BLaER1 treated with 17β-estradiol and CSF1 and Interleukin-3, amounts not matched to agents 10 nM and 100 nM (cell line): ENCODE results near the gene RIOK3.
A peak's percentile ranks its signal among the peaks of the same experiment; 100 is the strongest.

Experiments used
- H3K27ac ChIP-seq, 11 experiments: shearing (Covaris generic); formaldehyde crosslinking; 2 replicates each; pipeline ENCODE4 v1.8.1; 2022
- H3K27me3 ChIP-seq, 11 experiments: shearing (Covaris generic); formaldehyde crosslinking; 2 replicates each; pipeline ENCODE4 v1.8.1; 2022
- H3K36me3 ChIP-seq, 11 experiments: shearing (Covaris generic); formaldehyde crosslinking; 2 replicates each; pipeline ENCODE4 v1.8.1; 2022
- H3K4me1 ChIP-seq, 10 experiments: shearing (Covaris generic); formaldehyde crosslinking; 2 replicates each; pipeline ENCODE4 v1.8.1; 2022
- H3K4me2 ChIP-seq, 11 experiments: shearing (Covaris generic); formaldehyde crosslinking; 2 replicates each; pipeline ENCODE4 v1.8.1; 2022
- H3K4me3 ChIP-seq, 10 experiments: shearing (Covaris generic); formaldehyde crosslinking; 2 replicates each; pipeline ENCODE4 v1.8.1; 2022
- H3K9ac ChIP-seq, 11 experiments: shearing (Covaris generic); formaldehyde crosslinking; 2 replicates each; pipeline ENCODE4 v1.8.1; 2022
- H3K9me3 ChIP-seq, 11 experiments: shearing (Covaris generic); formaldehyde crosslinking; replicated peaks in 1 of 11; 2 replicates each; pipeline ENCODE4 v1.8.1; 2022
- H4K20me1 ChIP-seq, 11 experiments: shearing (Covaris generic); formaldehyde crosslinking; 2 replicates each; pipeline ENCODE4 v1.8.1; 2022
- Cebpa-rat ChIP-seq, 11 experiments: shearing (Covaris generic); IDR thresholded peaks; 2 replicates each; pipeline ENCODE4 v1.8.1; 2022

Gene RIOK3

DNA sequence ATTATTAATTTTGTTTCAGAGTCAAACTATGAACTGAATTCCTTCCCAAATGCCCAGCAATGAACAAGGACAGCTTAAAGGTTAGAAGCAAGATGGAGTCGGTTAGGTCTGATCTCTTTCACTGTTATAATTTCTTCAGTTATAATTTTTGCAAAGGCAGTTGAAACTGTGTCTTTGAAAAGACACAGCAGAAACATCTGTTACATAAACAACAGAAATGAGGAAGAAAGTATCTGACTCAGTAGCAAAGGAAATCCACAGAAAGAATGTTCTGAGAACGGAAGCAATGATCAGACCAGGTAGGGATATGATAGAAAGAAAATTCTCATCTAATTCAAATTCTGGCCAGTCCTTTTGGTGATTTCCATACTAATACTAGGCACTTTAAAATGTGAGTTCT, 45.0 kb downstream of the RIOK3 start:
- Histone ChIP-seq H3K36me3 (no peaks in the 10 kb centered on the region), H3K27ac (peak overlapping the region in 9 of 11 experiments; percentile 6 to 73 (median 59); a peak in 18 of 22 replicates), H3K9me3 (peaks cover 0 to 4% (median 1%) of the 10 kb centered on the region in 11 experiments; a peak in 8 of 22 replicates), H3K4me1 (peaks cover 33 to 57% (median 49%) of the 10 kb centered on the region in 10 experiments), H3K9ac (peak overlapping the region in 6 of 11 experiments; percentile 18 to 53 (median 39); a peak in 8 of 22 replicates), H4K20me1 (no peaks in the 10 kb centered on the region), H3K4me3 (no peak overlapping the region), H3K27me3 (no peaks in the 10 kb centered on the region), H3K4me2 (peak overlapping the region in 10 of 11 experiments; percentile 25 to 88 (median 66); a peak in 19 of 22 replicates)
- no peak for TF ChIP-seq Cebpa-rat (IDR thresholded peaks at IDR 0.05)

DNA sequence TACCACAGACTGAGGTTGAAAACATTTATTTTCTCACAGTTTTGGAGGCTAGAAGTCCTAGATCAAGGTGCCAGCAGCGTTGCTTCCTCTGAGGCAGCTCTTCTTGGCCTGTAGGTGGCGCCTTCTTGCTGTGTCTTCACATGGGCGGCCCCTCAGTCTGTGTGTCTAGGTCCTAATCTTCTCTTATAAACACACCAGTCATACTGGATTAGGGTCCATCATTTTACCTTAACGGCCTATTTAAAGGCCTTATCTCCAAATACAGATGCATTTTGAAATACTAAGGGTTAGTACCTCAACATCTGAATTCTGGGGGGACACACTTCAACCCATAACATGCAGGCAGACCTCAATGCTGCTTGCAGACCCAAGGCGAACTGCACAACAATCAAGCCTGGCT, 45.8 kb downstream of the RIOK3 start:
- Histone ChIP-seq H4K20me1 (peaks cover 0 to 5% (median 2%) of the 10 kb centered on the region in 11 experiments; a peak in 7 of 22 replicates), H3K27me3 (no peaks in the 10 kb centered on the region), H3K36me3 (no peaks in the 10 kb centered on the region), H3K4me2 (peak overlapping the region; percentile 25 to 88 (median 63); a peak in 20 of 22 replicates), H3K9me3 (no peaks in the 10 kb centered on the region), H3K9ac (peak overlapping the region in 5 of 11 experiments; percentile 18 to 41 (median 27); a peak in 6 of 22 replicates), H3K4me3 (no peak overlapping the region; a peak in 1 of 20 replicates), H3K4me1 (peaks cover 33 to 58% (median 49%) of the 10 kb centered on the region in 10 experiments), H3K27ac (peak overlapping the region in 8 of 11 experiments; percentile 7 to 73 (median 60); a peak in 15 of 22 replicates)
- no peak for TF ChIP-seq Cebpa-rat (IDR thresholded peaks at IDR 0.05)

DNA sequence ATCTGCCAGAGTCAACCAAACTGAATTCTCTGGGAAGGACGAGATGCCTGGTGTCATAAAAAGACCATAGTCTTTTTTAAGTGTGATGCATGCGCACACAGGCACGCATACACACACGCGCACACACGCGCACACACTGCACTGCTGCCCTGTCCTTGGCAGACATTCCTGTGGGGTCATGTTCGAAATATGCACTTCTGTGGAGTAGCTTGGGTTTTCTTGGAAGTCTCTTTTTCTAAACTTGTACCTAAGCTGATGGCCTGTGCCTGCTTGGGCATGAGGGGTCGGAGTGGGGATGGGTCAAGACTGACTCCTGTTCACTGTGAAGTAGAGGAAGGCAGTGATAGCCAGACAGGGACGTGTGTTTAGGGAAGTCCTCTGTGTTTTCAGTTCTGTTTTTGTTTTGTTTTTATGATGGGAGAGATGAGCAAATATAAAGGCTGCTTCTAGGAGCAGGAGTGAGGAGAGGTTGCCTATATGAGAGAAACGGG, 46.2 kb downstream of the RIOK3 start:
- Histone ChIP-seq H3K9me3 (no peaks in the 10 kb centered on the region), H3K4me3 (no peak overlapping the region; a peak in 1 of 20 replicates), H3K9ac (peak overlapping the region in 6 of 11 experiments; percentile 17 to 50 (median 25); a peak in 5 of 22 replicates), H4K20me1 (peaks cover 0 to 10% (median 7%) of the 10 kb centered on the region in 11 experiments; a peak in 10 of 22 replicates), H3K4me1 (peaks cover 37 to 63% (median 52%) of the 10 kb centered on the region in 10 experiments), H3K4me2 (peak overlapping the region; percentile 25 to 88 (median 63); a peak in 20 of 22 replicates), H3K27ac (peak overlapping the region in 8 of 11 experiments; percentile 7 to 73 (median 60); a peak in 15 of 22 replicates), H3K27me3 (no peaks in the 10 kb centered on the region), H3K36me3 (0 out of 22 replicates have a peak, but pooled peaks cover 0 to under 1% (median 0%) of the 10 kb centered on the region in 11 experiments)
- TF ChIP-seq Cebpa-rat (IDR thresholded peaks at IDR 0.05): no peak

DNA sequence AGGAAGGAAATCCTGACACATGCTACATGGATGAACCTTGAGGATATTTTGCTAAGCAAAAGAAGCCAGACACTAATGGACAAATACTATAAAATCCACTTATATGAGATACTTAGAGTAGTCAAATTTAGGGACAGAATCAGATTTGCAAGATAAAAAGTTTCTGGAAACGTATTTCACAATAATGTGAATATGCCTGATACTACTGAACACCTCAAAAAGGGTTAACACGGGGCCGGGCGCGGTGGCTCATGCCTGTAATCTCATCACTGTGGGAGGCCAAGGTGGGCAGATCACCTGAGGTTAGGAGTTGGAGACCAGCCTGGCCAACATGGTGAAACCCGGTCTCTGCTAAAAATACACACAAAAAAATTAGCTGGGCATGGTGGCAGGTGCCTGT, 48.5 kb downstream of the RIOK3 start:
- Histone ChIP-seq H3K4me3 (no peak overlapping the region), H4K20me1 (peaks cover 10 to 33% (median 26%) of the 10 kb centered on the region in 11 experiments; a peak in 18 of 22 replicates), H3K9ac (no peak overlapping the region), H3K4me1 (peaks cover 48 to 71% (median 58%) of the 10 kb centered on the region in 10 experiments), H3K27ac (no peak overlapping the region), H3K9me3 (no peaks in the 10 kb centered on the region), H3K27me3 (no peaks in the 10 kb centered on the region), H3K36me3 (peaks cover 6 to 23% (median 9%) of the 10 kb centered on the region in 11 experiments; a peak in 19 of 22 replicates), H3K4me2 (peak overlapping the region in 2 of 11 experiments; percentile 86 to 92; a peak in 2 of 22 replicates)
- peak in 2 of 11 experiments; percentile 29 to 42; a peak in 1 of 22 replicates for TF ChIP-seq Cebpa-rat (IDR thresholded peaks at IDR 0.05)

DNA sequence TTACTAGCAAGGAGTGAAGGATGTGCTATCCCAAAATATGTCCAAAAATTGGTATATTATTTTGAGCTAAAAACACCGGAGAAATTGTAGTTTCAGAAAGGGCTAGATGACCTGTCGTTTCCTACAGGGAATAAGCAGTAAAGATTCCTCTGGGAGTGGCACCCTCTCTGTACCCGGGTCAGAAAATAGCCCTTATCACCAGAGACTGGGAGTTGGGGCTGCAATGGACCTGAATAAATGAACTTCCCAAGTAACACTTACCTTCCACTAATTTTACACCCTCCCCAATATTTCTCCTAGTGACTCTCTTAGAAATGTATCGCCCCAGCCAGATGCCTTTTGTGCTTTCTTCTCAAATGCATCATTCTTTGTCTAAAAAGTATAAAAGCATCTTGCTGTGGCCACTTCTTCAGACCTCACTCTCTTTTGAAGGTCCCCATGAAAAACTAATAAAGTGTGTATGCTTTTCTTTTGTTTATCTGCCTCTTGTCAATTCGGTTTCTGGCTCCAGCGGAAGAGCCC, 49.5 kb downstream of the RIOK3 start:
- no peak for TF ChIP-seq Cebpa-rat (IDR thresholded peaks at IDR 0.05)
- Histone ChIP-seq H3K4me2 (peak overlapping the region; percentile 77 to 93 (median 86)), H3K9me3 (no peaks in the 10 kb centered on the region), H3K27ac (peak overlapping the region; percentile 68 to 91 (median 89)), H3K36me3 (peaks cover 16 to 32% (median 19%) of the 10 kb centered on the region in 11 experiments; a peak in 21 of 22 replicates), H3K4me1 (peaks cover 46 to 65% (median 52%) of the 10 kb centered on the region in 10 experiments), H3K27me3 (no peaks in the 10 kb centered on the region), H3K9ac (peak overlapping the region; percentile 88 to 96 (median 91)), H3K4me3 (peak overlapping the region; percentile 81 to 98 (median 92)), H4K20me1 (peaks cover 10 to 42% (median 29%) of the 10 kb centered on the region in 11 experiments; a peak in 18 of 22 replicates)

DNA sequence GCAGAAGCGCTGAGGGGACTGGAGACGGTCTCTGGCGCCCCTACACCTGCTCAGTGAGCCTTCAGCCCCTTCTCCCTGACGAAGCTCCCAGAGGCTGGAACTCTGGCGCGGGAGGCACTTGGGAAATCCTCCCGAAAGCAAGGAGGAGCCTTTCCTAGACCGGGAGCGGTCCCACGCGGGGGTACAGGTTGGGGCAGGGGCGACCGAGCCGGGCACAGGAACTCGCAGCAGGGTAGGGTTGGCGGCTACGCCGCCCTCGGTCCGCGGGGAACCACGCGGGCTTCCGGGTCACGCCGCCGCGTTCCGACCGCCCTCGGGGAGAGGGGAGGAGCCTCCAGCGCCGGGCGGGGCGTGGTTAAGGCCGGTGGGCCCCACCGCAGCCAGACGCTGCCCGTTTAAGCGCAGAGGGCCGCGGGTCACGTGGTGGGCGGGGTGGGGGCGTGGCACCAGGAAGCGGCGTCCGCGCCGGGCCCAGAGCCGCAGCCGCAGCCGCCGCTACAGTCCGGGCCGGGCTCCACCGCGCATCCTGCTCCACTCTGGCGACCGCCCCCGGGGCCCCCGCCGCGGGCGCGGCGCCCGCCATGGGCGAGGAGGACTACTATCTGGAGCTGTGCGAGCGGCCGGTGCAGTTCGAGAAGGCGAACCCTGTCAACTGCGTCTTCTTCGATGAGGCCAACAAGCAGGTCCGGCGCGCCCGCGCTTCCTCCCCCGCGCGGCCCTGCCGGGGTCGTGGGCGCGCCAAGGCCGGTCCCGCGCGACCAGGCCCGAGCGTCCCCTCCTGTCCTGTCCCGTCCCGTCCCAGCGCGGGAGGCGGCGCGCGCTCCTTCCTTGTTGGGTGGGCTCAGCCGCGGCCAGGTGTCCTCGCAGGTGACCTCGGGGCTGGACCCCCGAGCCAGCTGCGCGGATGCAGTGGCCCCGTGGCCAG, 50.2 kb downstream of the RIOK3 start, which contains the start of gene RMC1:
RMC1 (plus strand) TSS at position 474 of the 925 bp plus-strand sequence; CDS start at position 582, 108 bp downstream.
- H3K4me2 ChIP-seq: peak within 1 kb of the TSS; percentile 84 to 97 (median 93)
- H3K36me3 ChIP-seq: peaks cover 23 to 40% (median 26%) of the 10 kb centered on the region in 11 experiments
- H4K20me1 ChIP-seq: peaks cover 14 to 49% (median 31%) of the 10 kb centered on the region in 11 experiments; a peak in 18 of 22 replicates
- H3K27ac ChIP-seq: peak within 1 kb of the TSS; percentile 68 to 91 (median 89)
- H3K9me3 ChIP-seq: no peaks in the 10 kb centered on the region
- peak within 1 kb of the TSS; percentile 88 to 96 (median 91) for H3K9ac ChIP-seq
- no peak for TF ChIP-seq Cebpa-rat (IDR thresholded peaks at IDR 0.05)
- H3K4me1 ChIP-seq: peaks cover 39 to 57% (median 46%) of the 10 kb centered on the region in 10 experiments
- no peaks in the 10 kb centered on the region for H3K27me3 ChIP-seq
- peak within 1 kb of the TSS; percentile 81 to 98 (median 92) for H3K4me3 ChIP-seq

DNA sequence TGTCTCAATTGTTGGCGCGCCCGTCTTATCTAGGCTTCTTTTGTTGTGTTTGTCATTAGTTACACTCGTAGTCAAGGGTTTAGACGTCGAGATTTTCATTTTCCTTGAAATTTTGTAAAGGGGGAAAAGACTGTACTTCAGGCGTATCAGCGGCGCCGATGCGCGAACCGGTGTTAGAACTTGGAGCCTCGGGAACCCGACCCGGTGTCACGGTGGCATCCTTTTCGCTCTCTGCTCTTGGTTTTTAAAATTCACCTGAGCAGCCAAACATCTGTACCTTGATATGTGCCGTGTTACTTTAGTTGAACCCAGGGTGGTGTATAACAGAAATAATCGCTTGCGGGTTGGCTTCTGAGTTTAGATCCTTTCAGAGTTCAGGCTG, 50.9 kb downstream of the RIOK3 start:
- TF ChIP-seq Cebpa-rat (IDR thresholded peaks at IDR 0.05): no peak
- Histone ChIP-seq H3K9me3 (no peaks in the 10 kb centered on the region), H3K27ac (peak overlapping the region; percentile 67 to 91 (median 89)), H3K36me3 (peaks cover 30 to 46% (median 33%) of the 10 kb centered on the region in 11 experiments), H4K20me1 (peaks cover 16 to 54% (median 35%) of the 10 kb centered on the region in 11 experiments; a peak in 18 of 22 replicates), H3K27me3 (no peaks in the 10 kb centered on the region), H3K9ac (peak overlapping the region; percentile 88 to 96 (median 91)), H3K4me1 (peaks cover 32 to 51% (median 39%) of the 10 kb centered on the region in 10 experiments), H3K4me3 (peak overlapping the region; percentile 81 to 98 (median 92)), H3K4me2 (peak overlapping the region; percentile 84 to 97 (median 93))

- peak overlapping the region; percentile 88 to 96 (median 91); a peak in 21 of 22 replicates for H3K9ac ChIP-seq
- TF ChIP-seq Cebpa-rat (IDR thresholded peaks at IDR 0.05): no peak
- H3K27ac ChIP-seq: peak overlapping the region in 8 of 11 experiments; percentile 87 to 91 (median 90); a peak in 15 of 22 replicates
- peaks cover 16 to 54% (median 35%) of the 10 kb centered on the region in 11 experiments; a peak in 18 of 22 replicates for H4K20me1 ChIP-seq
- H3K4me2 ChIP-seq: peak overlapping the region; percentile 84 to 97 (median 93)
- H3K36me3 ChIP-seq: peaks cover 37 to 54% (median 40%) of the 10 kb centered on the region in 11 experiments
- H3K27me3 ChIP-seq: no peaks in the 10 kb centered on the region
- H3K9me3 ChIP-seq: no peaks in the 10 kb centered on the region
- H3K4me1 ChIP-seq: peaks cover 25 to 43% (median 32%) of the 10 kb centered on the region in 10 experiments
- peak overlapping the region; percentile 81 to 98 (median 92) for H3K4me3 ChIP-seq
Observed at GRCh38 chr18:23504720-23505119, 51.6 kb downstream of the RIOK3 start.
